A549 (cell line): Measurements from ENCODE around the gene CMTM1. TPM values are rescaled to one million over a fixed set of nuclear protein-coding genes. Genes with fewer than 3 reads are reported as not detected.

Source experiments
- BCL3 ChIP-seq: fragments of >200 bp; sonication (Bioruptor Twin); formaldehyde crosslinking; IDR thresholded peaks from 3 replicates; pipeline ENCODE4 v1.6.1; 2016
- BHLHE40 ChIP-seq: IDR thresholded peaks from 2 replicates; pipeline ENCODE4 v1.6.1; 2012; ENCODE audit warnings: low read depth, low read length, inconsistent platforms
- CBX2 ChIP-seq: fragments of 200-600 bp; sonication (generic); IDR thresholded peaks from 2 replicates; pipeline ENCODE4 v1.6.1; 2016; ENCODE audit warnings: low read depth, mild to moderate bottlenecking, borderline replicate concordance
- CBX8 ChIP-seq: fragments of 200-600 bp; sonication (generic); IDR thresholded peaks from 2 replicates; pipeline ENCODE4 v1.6.1; 2016
- CEBPB ChIP-seq, 2 experiments: fragments of >200 bp in 1 of 2; sonication (Bioruptor Twin) in 1 of 2; formaldehyde crosslinking in 1 of 2; IDR thresholded peaks; 2 replicates each; pipeline ENCODE4 v1.6.1; 2012 to 2016
- CHD2 ChIP-seq: fragments of 150-350 bp; IDR thresholded peaks from 2 replicates; pipeline ENCODE4 v1.6.1; 2014; ENCODE audit warnings: low read length; ENCODE audit not compliant: partially characterized antibody
- CTCF ChIP-seq: fragments of >200 bp; sonication (Bioruptor Twin); formaldehyde crosslinking; IDR thresholded peaks from 3 replicates; pipeline ENCODE4 v1.5.1; 2016
- EHF ChIP-seq: fragments of 250-450 bp; sonication (Bioruptor Pico); IDR thresholded peaks from 2 replicates; pipeline ENCODE4 v1.5.0; 2020; ENCODE audit warnings: mild to moderate bottlenecking
- EHMT2 ChIP-seq: fragments of 200-600 bp; sonication (generic); IDR thresholded peaks from 2 replicates; pipeline ENCODE4 v1.6.1; 2016; ENCODE audit warnings: antibody characterized with exemption, low read depth, mild to moderate bottlenecking, moderate library complexity
- ESRRA ChIP-seq: fragments of 150-350 bp; IDR thresholded peaks from 2 replicates; pipeline ENCODE4 v1.6.1; 2014; ENCODE audit warnings: mild to moderate bottlenecking, low read length, borderline replicate concordance
- FOSB ChIP-seq: fragments of 250-450 bp; sonication (Bioruptor Pico); IDR thresholded peaks from 2 replicates; pipeline ENCODE4 v1.5.0; 2020; ENCODE audit warnings: mild to moderate bottlenecking, moderate library complexity
- FOSL2 ChIP-seq, 2 experiments: fragments of 450-650 bp in 1 of 2; fragments of >200 bp in 1 of 2; sonication (Bioruptor Twin) in 1 of 2; formaldehyde crosslinking; IDR thresholded peaks; 2 replicates each; pipeline versions ENCODE4 v1.5.0 to v1.6.1; 2016 to 2020; ENCODE audit warnings: mild to moderate bottlenecking in 1 of 2, moderate library complexity in 1 of 2
- GATA3 ChIP-seq: IDR thresholded peaks from 2 replicates; pipeline ENCODE4 v1.6.1; 2012; ENCODE audit warnings: borderline replicate concordance
- HDAC2 ChIP-seq: fragments of 200-600 bp; sonication (generic); IDR thresholded peaks from 2 replicates; pipeline ENCODE4 v1.6.1; 2016
- HES2 ChIP-seq: fragments of >200 bp; sonication (Bioruptor Twin); formaldehyde crosslinking; IDR thresholded peaks from 2 replicates; pipeline ENCODE4 v1.6.1; 2016
- HEYL ChIP-seq: fragments of 250-450 bp; sonication (Bioruptor Pico); IDR thresholded peaks from 2 replicates; pipeline ENCODE4 v1.8.0; 2021; ENCODE audit warnings: mild to moderate bottlenecking, moderate library complexity
- HMGXB4 ChIP-seq: fragments of 250-450 bp; sonication (Bioruptor Pico); IDR thresholded peaks from 2 replicates; pipeline ENCODE4 v1.5.0; 2021; ENCODE audit warnings: mild to moderate bottlenecking, moderate library complexity, borderline replicate concordance
- HOXA7 ChIP-seq: fragments of 250-450 bp; sonication (Bioruptor Pico); IDR thresholded peaks from 2 replicates; pipeline ENCODE4 v1.5.0; 2020; ENCODE audit warnings: mild to moderate bottlenecking, moderate library complexity
- HOXB5 ChIP-seq: fragments of 250-450 bp; sonication (Bioruptor Pico); IDR thresholded peaks from 2 replicates; pipeline ENCODE4 v1.5.0; 2020; ENCODE audit warnings: mild to moderate bottlenecking, moderate library complexity
- JUN ChIP-seq, 2 experiments: fragments of >200 bp; sonication (Bioruptor Twin); formaldehyde crosslinking; IDR thresholded peaks; 2 replicates in 1 of 2; 3 replicates in 1 of 2; pipeline ENCODE4 v1.6.1; 2016 to 2017
- KDM1A ChIP-seq: fragments of 200-600 bp; sonication (generic); IDR thresholded peaks from 2 replicates; pipeline ENCODE4 v1.6.1; 2016; ENCODE audit warnings: low read depth, mild to moderate bottlenecking
- KDM5A ChIP-seq: fragments of 200-600 bp; sonication (generic); IDR thresholded peaks from 2 replicates; pipeline ENCODE4 v1.6.1; 2016; ENCODE audit warnings: antibody characterized with exemption, mild to moderate bottlenecking
- MAX ChIP-seq: IDR thresholded peaks from 2 replicates; pipeline ENCODE4 v1.6.1; 2012
- MYC ChIP-seq: IDR thresholded peaks from 2 replicates; pipeline ENCODE4 v1.6.1; 2012; ENCODE audit warnings: mild to moderate bottlenecking, inconsistent platforms, low read length, improper control_type of control experiment, borderline replicate concordance
- NFE2L2 ChIP-seq: fragments of 150-350 bp; conservative IDR thresholded peaks from 2 replicates; pipeline ENCODE4 v1.6.1; 2014; ENCODE audit warnings: low read length
- NPAS2 ChIP-seq: fragments of 250-450 bp; sonication (Bioruptor Pico); IDR thresholded peaks from 2 replicates; pipeline ENCODE4 v1.8.0; 2022; ENCODE audit warnings: mild to moderate bottlenecking, moderate library complexity, borderline replicate concordance
- NR3C1 ChIP-seq: fragments of >200 bp; sonication (Bioruptor Twin); formaldehyde crosslinking; IDR thresholded peaks from 3 replicates; pipeline ENCODE4 v1.6.1; 2017
- PBX3 ChIP-seq: IDR thresholded peaks from 2 replicates; pipeline ENCODE4 v1.6.1; 2012
- PHF8 ChIP-seq: fragments of 200-600 bp; sonication (generic); IDR thresholded peaks from 2 replicates; pipeline ENCODE4 v1.6.1; 2016; ENCODE audit warnings: low read depth, mild to moderate bottlenecking, antibody characterized with exemption, moderate library complexity, borderline replicate concordance
- POLR2A ChIP-seq: IDR thresholded peaks from 2 replicates; pipeline ENCODE4 v1.6.1; 2012; ENCODE audit warnings: mild to moderate bottlenecking, low read length
- POLR2AphosphoS2 ChIP-seq: conservative IDR thresholded peaks from 2 replicates; pipeline ENCODE4 v1.6.1; 2012; ENCODE audit warnings: low read length, improper control_type of control experiment, inconsistent platforms
- RAD21 ChIP-seq, 2 experiments: fragments of >200 bp in 1 of 2; sonication (Bioruptor Twin) in 1 of 2; formaldehyde crosslinking in 1 of 2; IDR thresholded peaks in 1 of 2; conservative IDR thresholded peaks in 1 of 2; 2 replicates in 1 of 2; 3 replicates in 1 of 2; pipeline ENCODE4 v1.6.1; 2012 to 2018; ENCODE audit warnings: inconsistent platforms in 1 of 2
- RARB ChIP-seq: fragments of 250-450 bp; sonication (Bioruptor Pico); IDR thresholded peaks from 2 replicates; pipeline ENCODE4 v1.8.0; 2021; ENCODE audit warnings: mild to moderate bottlenecking, moderate library complexity
- RFX5 ChIP-seq: fragments of 450-650 bp; IDR thresholded peaks from 2 replicates; pipeline ENCODE4 v1.7.1; 2014; ENCODE audit warnings: antibody characterized with exemption, mild to moderate bottlenecking, moderate library complexity
- SMC3 ChIP-seq: fragments of >200 bp; sonication (Bioruptor Twin); formaldehyde crosslinking; IDR thresholded peaks from 3 replicates; pipeline ENCODE4 v1.6.1; 2018; ENCODE audit warnings: inconsistent platforms
- TP53 ChIP-seq: fragments of 250-450 bp; sonication (Bioruptor Pico); IDR thresholded peaks from 2 replicates; pipeline ENCODE4 v1.5.0; 2021; ENCODE audit warnings: mild to moderate bottlenecking, moderate library complexity
- ZC3H11A ChIP-seq: fragments of 450-650 bp; IDR thresholded peaks from 2 replicates; pipeline ENCODE4 v1.6.1; 2014; ENCODE audit warnings: antibody characterized with exemption, mild to moderate bottlenecking
- ZFP36 ChIP-seq: fragments of 450-650 bp; IDR thresholded peaks from 2 replicates; pipeline ENCODE4 v1.6.1; 2014; ENCODE audit warnings: borderline replicate concordance; ENCODE audit not compliant: partially characterized antibody
- ZNF302 ChIP-seq: fragments of 250-450 bp; sonication (Bioruptor Pico); IDR thresholded peaks from 2 replicates; pipeline ENCODE4 v1.9.0; 2021; ENCODE audit warnings: inconsistent platforms, mild to moderate bottlenecking, moderate library complexity
- polyA plus RNA-seq, 4 experiments: library from polyadenylated mRNA; depleted of rRNA in 3 of 4; stranded (reverse); fragments of >200 nt; fragmentation: RNase III in 1 of 4; extraction: RNeasy Plus Mini Kit Qiagen cat#74134 plus additional on column Dnase treatment in 1 of 4; gene quantifications; 2 replicates in 3 of 4; 3 replicates in 1 of 4; pipeline ENCODE4 v1.2.3, GENCODE V29; 2011 to 2017

Gene CMTM1
- polyA plus RNA-seq, 2 of the 4 experiments (the other 2 are of a cell fraction) = 1.3 to 1.9 TPM

- no peak for TF ChIP-seq HEYL (CRISPR knock-in tag)
- no peak for TF ChIP-seq ZC3H11A
- no peak for TF ChIP-seq FOSL2 (IDR thresholded peaks at IDR 0.05)
- peak; percentile 1; the same call in 1 of the 2 replicates for TF ChIP-seq FOSL2 (CRISPR knock-in tag; IDR thresholded peaks at IDR 0.05)
- no peak for TF ChIP-seq HOXA7 (CRISPR knock-in tag)
- TF ChIP-seq ZNF302 (CRISPR knock-in tag) = no peak
- TF ChIP-seq MAX = peak; percentile 95
- peak; percentile 82 for TF ChIP-seq SMC3
- TF ChIP-seq RARB (CRISPR knock-in tag) = no peak
- no peak for TF ChIP-seq CBX2
- no peak for TF ChIP-seq CHD2
- TF ChIP-seq HOXB5 (CRISPR knock-in tag) = peak; percentile 56; the same call in 1 of the 2 replicates
- no peak for TF ChIP-seq NFE2L2
- TF ChIP-seq RFX5 = no peak
- no peak for TF ChIP-seq HES2
- TF ChIP-seq PHF8 = no peak
- TF ChIP-seq PBX3 = no peak
- TF ChIP-seq MYC = no peak; the same call in 1 of the 2 replicates
- TF ChIP-seq JUN (IDR thresholded peaks at IDR 0.05) = no peak; a peak in 1 of 5 replicates
- TF ChIP-seq CEBPB (IDR thresholded peaks at IDR 0.05) = no peak
- TF ChIP-seq KDM1A = no peak
- no peak for TF ChIP-seq HDAC2
- TF ChIP-seq HMGXB4 (CRISPR knock-in tag) = no peak
- no peak for TF ChIP-seq EHMT2
- TF ChIP-seq CTCF = peak; percentile 90
- TF ChIP-seq POLR2A = no peak
- no peak for TF ChIP-seq POLR2AphosphoS2
- TF ChIP-seq RAD21 (conservative IDR thresholded peaks at IDR 0.05 in 1 of 2, IDR thresholded peaks at IDR 0.05 in 1 of 2) = peak; percentile 67 to 70
- no peak for TF ChIP-seq BCL3
- no peak for TF ChIP-seq CBX8
- TF ChIP-seq FOSB = no peak
- no peak for TF ChIP-seq EHF
- TF ChIP-seq NR3C1 = no peak
- TF ChIP-seq TP53 (CRISPR knock-in tag) = peak; percentile 48; the same call in 1 of the 2 replicates
- no peak for TF ChIP-seq ESRRA
- TF ChIP-seq NPAS2 = no peak
- TF ChIP-seq KDM5A = no peak
- TF ChIP-seq GATA3 = no peak
- TF ChIP-seq BHLHE40 = no peak
- TF ChIP-seq ZFP36 = no peak
These were observed 42.3 kb downstream of the CMTM1 start (continued) for GRCh38 chr16:66608241-66609138.
